GM10248 (cell line): ENCODE measurements around the gene ITPKB.

Source experiments
- CTCF ChIA-PET: fragments of 300-600 bp; sonication (Branson Sonifier 250); formaldehyde crosslinking; extraction: SDS; loops from one replicate; lab custom pipeline; 2021; ENCODE audit warnings: antibody characterized with exemption; lab: Yijun Ruan, JAX
- POLR2A ChIA-PET: fragments of 350-650 bp; sonication (Branson Sonifier 250); formaldehyde crosslinking; extraction: SDS; loops from one replicate; lab custom pipeline; 2020; ENCODE audit warnings: antibody characterized with exemption; lab: Yijun Ruan, JAX
- DNase-seq: peaks from one replicate; pipeline ENCODE4 v3.0.0; 2012; ENCODE audit errors: extremely low spot score
- CTCF ChIP-seq: IDR thresholded peaks from 2 replicates; pipeline ENCODE4 v1.5.1; 2012; ENCODE audit warnings: mild to moderate bottlenecking, low read depth; ENCODE audit errors: extremely low read depth, missing control alignments, control extremely low read depth

The ITPKB gene

GRCh38 chr1:226734611-226735153 is 4.4 kb downstream of the ITPKB start:
- TF ChIP-seq CTCF, result no peak
- POLR2A ChIA-PET, result no interaction called here

DNA sequence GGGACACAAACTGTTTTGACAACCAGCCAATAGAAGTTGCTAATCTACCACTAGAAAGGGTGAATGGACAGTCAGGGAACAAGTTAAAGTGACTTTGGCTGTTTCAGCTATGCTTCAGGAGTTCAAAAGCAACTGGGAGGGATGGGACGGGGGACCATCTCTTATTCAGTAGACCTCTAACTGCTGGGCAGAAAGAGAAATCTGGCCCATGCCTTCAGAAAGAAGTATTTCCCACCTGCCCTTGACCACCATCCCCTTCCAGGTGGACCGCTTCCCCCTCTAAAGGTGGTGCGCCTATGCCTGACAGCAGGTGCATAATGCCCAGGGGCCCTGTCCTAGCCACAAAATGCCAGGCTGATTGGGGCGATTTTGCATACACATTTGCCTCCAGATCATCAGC is 5.2 kb downstream of the ITPKB start:
- TF ChIP-seq CTCF, result no peak
- DNase-seq, result no peak
- ChIA-PET POLR2A (no interaction called here), CTCF (interaction anchor here (0.8 to 2.9 kb wide), 9 partner anchors 10 to 100 kb away, joined by 3 to 8 read pairs (median 4); no protein-coding TSS in a partner anchor)

More at GRCh38 chr1:226734611-226735153, 4.4 kb downstream of the ITPKB start:
- CTCF ChIA-PET, result interaction anchor here (0.8 to 2.9 kb wide), 8 partner anchors 10 to 101 kb away, joined by 3 to 8 read pairs (median 4); no protein-coding TSS in a partner anchor
- no peak for DNase-seq

- ChIA-PET POLR2A (no interaction called here), CTCF (interaction anchor here (0.9 to 2.9 kb wide), 5 partner anchors 9 to 95 kb away, joined by 3 to 8 read pairs (median 3); no protein-coding TSS in a partner anchor)
- DNase-seq, result no peak
- no peak for TF ChIP-seq CTCF
Observed at GRCh38 chr1:226733304-226733703, 5.8 kb downstream of the ITPKB start.

GRCh38 chr1:226732856-226733291 is 6.2 kb downstream of the ITPKB start:
- POLR2A ChIA-PET, result no interaction called here
- CTCF ChIA-PET, result interaction anchor here (0.9 to 2.9 kb wide), 5 partner anchors 9 to 95 kb away, joined by 3 to 8 read pairs (median 3); no protein-coding TSS in a partner anchor
- no peak for TF ChIP-seq CTCF

DNA sequence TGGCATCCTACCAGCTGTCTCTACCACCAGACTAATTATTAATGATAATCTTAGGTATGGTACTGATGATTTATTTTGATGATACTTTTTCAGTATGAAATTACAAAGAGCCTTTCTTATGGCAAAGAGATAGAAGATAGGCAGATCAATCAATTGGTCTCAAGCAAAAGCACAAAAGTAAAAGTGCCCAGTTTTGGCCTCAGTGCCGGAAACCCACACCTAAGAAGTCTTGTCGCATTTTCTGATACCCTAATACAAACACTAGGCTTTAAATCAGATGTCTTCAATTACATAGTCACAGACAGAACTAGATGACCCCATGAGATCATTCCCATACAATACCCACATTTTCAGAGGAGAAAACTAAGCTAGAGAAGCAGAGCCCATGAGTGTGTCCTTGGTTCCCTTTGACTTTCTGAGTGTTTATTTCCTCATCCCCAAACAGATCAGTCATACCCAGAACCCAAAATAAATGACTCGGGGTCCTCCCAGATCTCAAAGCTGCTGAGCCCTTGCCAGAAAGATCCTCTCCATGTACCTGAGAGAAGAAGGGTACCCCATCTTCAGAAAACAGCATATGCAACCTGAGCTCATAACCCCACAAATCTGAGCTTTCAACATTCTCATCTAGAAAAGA is 7.7 kb downstream of the ITPKB start:
- ChIA-PET POLR2A (interaction anchor here (0.6 kb wide), 1 partner anchor 63 kb away, joined by 3 read pairs; no protein-coding TSS in a partner anchor), CTCF (interaction anchor here (0.9 to 1.2 kb wide), 6 partner anchors 10 to 131 kb away, joined by 3 read pairs; no protein-coding TSS in a partner anchor)
- no peak for DNase-seq
- TF ChIP-seq CTCF, result no peak

More at GRCh38 chr1:226732856-226733291, 6.2 kb downstream of the ITPKB start:
- no peak for DNase-seq

DNA sequence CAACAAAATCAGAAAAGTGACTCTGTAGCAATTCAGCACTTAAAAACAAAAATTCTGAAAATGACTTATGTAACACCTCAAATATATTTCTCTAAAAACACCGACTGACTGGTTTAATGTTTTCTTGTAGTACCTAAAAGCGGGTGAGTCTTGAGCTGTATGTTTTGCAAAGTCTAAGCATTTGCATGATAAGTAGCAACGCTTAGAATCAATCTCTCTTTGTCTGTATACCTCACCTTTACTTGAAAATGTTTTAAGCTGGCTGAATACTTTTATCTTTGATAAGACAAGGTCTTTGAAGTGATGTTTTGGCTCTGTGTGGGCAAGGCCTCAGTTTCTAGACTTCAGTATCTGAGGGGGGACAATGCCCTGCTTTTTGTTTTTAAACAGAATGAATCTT is 8.2 kb downstream of the ITPKB start:
- no peak for DNase-seq
- ChIA-PET POLR2A (interaction anchor here (0.6 kb wide), 1 partner anchor 63 kb away, joined by 3 read pairs; no protein-coding TSS in a partner anchor), CTCF (interaction anchor here (0.9 to 1.2 kb wide), 5 partner anchors 11 to 131 kb away, joined by 3 read pairs; no protein-coding TSS in a partner anchor)
- no peak for TF ChIP-seq CTCF
